ENCODE data around the gene TRPV3.
"Not testable (repeated sequence)": the region's sequence is repeated elsewhere in the genome, so short reads cannot be mapped to it uniquely, and the experiment has no call there.

The TRPV3 gene

GRCh38 chr17:3469529-3469928 is 88.1 kb downstream of the TRPV3 start:
- H3K27ac ChIP-seq: no peak overlapping the region
- no peak for TF ChIP-seq CTCF (conservative IDR thresholded peaks at IDR 0.05)

GRCh38 chr17:3466355-3466754 is 91.3 kb downstream of the TRPV3 start:
- not testable (repeated sequence) for H3K27ac ChIP-seq

Data from VCaP (cell line).